MM.1S (cell line): ENCODE measurements around the gene KLHDC7B.
A peak's percentile ranks its signal among the peaks of the same experiment; 100 is the strongest.

Source experiments
- DNase-seq: peaks from one replicate; pipeline ENCODE4 v3.0.0-alpha.2; 2015
- H2AFZ ChIP-seq: fragments of 300-600 bp; sonication (generic); 2 replicates; pipeline ENCODE4 v1.6.0; 2016; ENCODE audit warnings: antibody characterized with exemption, low read length
- H3F3A ChIP-seq: fragments of 300-600 bp; sonication (generic); 2 replicates; pipeline ENCODE4 v1.6.1; 2016; ENCODE audit warnings: mild to moderate bottlenecking, antibody characterized with exemption, low read length, moderate library complexity, mixed read lengths; ENCODE audit not compliant: insufficient read depth
- H3K27ac ChIP-seq: fragments of 300-600 bp; sonication (generic); 2 replicates; pipeline ENCODE4 v1.5.1; 2016; ENCODE audit warnings: mild to moderate bottlenecking, low read length
- H3K27me3 ChIP-seq: fragments of 300-600 bp; sonication (generic); replicated peaks from 2 replicates; pipeline ENCODE4 v1.6.0; 2016; ENCODE audit warnings: low read length; ENCODE audit not compliant: insufficient read depth
- H3K36me3 ChIP-seq: fragments of 300-600 bp; sonication (generic); replicated peaks from 2 replicates; pipeline ENCODE4 v1.6.1; 2016; ENCODE audit warnings: mild to moderate bottlenecking, low read length, mixed read lengths; ENCODE audit not compliant: insufficient read depth
- H3K4me1 ChIP-seq: fragments of 300-600 bp; sonication (generic); 2 replicates; pipeline ENCODE4 v1.6.1; 2016; ENCODE audit warnings: low read length, mixed read lengths
- H3K4me2 ChIP-seq: fragments of 300-600 bp; sonication (generic); 2 replicates; pipeline ENCODE4 v1.6.0; 2016; ENCODE audit warnings: low read depth, low read length
- H3K4me3 ChIP-seq: fragments of 300-600 bp; sonication (generic); 2 replicates; pipeline ENCODE4 v1.5.1; 2016; ENCODE audit warnings: low read length, mixed read lengths
- H3K79me2 ChIP-seq: fragments of 300-600 bp; sonication (generic); 2 replicates; pipeline ENCODE4 v1.6.1; 2016; ENCODE audit warnings: mixed run types, low read length, mixed read lengths
- H3K9ac ChIP-seq: fragments of 300-600 bp; sonication (generic); 2 replicates; pipeline ENCODE4 v1.6.1; 2016; ENCODE audit warnings: low read length, mixed read lengths
- H3K9me2 ChIP-seq: fragments of 300-600 bp; sonication (generic); replicated peaks from 2 replicates; pipeline ENCODE4 v1.6.1; 2016; ENCODE audit warnings: mild to moderate bottlenecking, low read length, mixed read lengths; ENCODE audit not compliant: insufficient read depth
- H3K9me3 ChIP-seq: fragments of 300-600 bp; sonication (generic); replicated peaks from 2 replicates; pipeline ENCODE4 v1.6.1; 2016; ENCODE audit warnings: mild to moderate bottlenecking, low read length, mixed read lengths; ENCODE audit not compliant: insufficient read depth
- H4K20me1 ChIP-seq: fragments of 300-600 bp; sonication (generic); 2 replicates; pipeline ENCODE4 v1.6.1; 2016; ENCODE audit warnings: mild to moderate bottlenecking, low read length, moderate library complexity, mixed read lengths; ENCODE audit not compliant: insufficient read depth
- EZH2 ChIP-seq: fragments of 300-600 bp; sonication (generic); optimal IDR thresholded peaks from 2 replicates; pipeline ENCODE3; 2017; ENCODE audit warnings: low read depth, mild to moderate bottlenecking, antibody characterized with exemption, low read length, mixed read lengths
- EZH2phosphoT487 ChIP-seq: fragments of 300-600 bp; sonication (generic); IDR thresholded peaks from 2 replicates; pipeline ENCODE4 v1.6.1; 2018; ENCODE audit warnings: antibody characterized with exemption, low read length
- TF ChIP-seq, protein P1 (sequence below): fragments of 300-600 bp; sonication (generic); IDR thresholded peaks from 2 replicates; pipeline ENCODE4 v1.5.1; 2016; ENCODE audit warnings: antibody characterized with exemption, low read length, mixed read lengths

The KLHDC7B gene

DNA sequence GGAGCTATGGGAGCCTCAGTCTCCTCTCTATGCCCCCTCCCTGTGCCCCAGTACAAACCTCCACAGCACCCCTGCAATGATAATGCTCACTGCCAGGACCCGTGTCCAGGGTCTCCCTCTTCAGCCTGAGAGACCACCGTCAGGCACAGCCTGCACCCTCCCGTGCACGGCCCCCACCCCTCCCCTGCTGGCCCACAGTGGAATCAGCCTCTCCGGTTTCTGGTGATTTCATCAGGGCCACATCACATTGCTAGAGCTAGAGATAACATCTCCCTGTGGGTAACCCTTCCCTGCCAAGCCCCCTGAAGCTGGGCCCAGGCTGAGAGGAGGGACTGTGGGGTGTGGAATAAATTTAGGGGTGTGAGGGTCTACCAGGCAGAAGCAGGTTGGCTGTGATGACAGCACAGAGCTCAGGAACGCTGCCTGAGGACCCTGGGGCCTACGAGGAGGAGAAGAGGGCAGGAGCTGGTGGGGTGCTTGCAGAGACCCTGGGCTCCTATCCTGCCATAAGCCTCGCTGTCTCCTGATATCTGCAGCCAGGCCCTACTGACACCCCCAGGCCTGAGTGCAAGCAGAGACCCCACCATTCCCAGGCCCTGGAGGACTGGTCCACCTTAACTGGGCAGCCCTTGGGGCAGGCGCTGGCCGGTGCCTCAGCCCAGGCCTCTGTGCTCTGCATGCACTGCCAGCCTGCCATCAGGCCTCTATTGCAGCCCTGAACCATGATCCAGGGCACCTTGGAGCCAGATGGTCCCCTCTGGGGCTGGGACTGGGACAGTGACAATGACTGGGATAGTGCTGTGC lies at the start of gene KLHDC7B:
TSS of gene KLHDC7B (plus strand) at position 378 of the 804 bp plus-strand sequence. CDS start at position 723, 345 bp downstream.
- H3K9me2 ChIP-seq, result no peaks in the 10 kb centered on the region
- H3K27me3 ChIP-seq, result peaks cover 25% of the 10 kb centered on the region
- H3K4me3 ChIP-seq, result no peak within 1 kb of the TSS
- H3K4me1 ChIP-seq, result peaks cover 8% of the 10 kb centered on the region; the same call in 1 of the 2 replicates
- no peak within 1 kb of the TSS for H3K27ac ChIP-seq
- no peaks in the 10 kb centered on the region for H4K20me1 ChIP-seq
- no peak within 1 kb of the TSS for H3K9ac ChIP-seq
- TF ChIP-seq, protein P1, sequence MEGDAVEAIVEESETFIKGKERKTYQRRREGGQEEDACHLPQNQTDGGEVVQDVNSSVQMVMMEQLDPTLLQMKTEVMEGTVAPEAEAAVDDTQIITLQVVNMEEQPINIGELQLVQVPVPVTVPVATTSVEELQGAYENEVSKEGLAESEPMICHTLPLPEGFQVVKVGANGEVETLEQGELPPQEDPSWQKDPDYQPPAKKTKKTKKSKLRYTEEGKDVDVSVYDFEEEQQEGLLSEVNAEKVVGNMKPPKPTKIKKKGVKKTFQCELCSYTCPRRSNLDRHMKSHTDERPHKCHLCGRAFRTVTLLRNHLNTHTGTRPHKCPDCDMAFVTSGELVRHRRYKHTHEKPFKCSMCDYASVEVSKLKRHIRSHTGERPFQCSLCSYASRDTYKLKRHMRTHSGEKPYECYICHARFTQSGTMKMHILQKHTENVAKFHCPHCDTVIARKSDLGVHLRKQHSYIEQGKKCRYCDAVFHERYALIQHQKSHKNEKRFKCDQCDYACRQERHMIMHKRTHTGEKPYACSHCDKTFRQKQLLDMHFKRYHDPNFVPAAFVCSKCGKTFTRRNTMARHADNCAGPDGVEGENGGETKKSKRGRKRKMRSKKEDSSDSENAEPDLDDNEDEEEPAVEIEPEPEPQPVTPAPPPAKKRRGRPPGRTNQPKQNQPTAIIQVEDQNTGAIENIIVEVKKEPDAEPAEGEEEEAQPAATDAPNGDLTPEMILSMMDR, result no peak
- TF ChIP-seq EZH2 (no peak), EZH2phosphoT487 (no peak)
- peak within 1 kb of the TSS; percentile 62; the same call in 1 of the 2 replicates for H2AFZ ChIP-seq
- DNase-seq, result no peak
- no peaks in the 10 kb centered on the region for H3K9me3 ChIP-seq
- H3K4me2 ChIP-seq, result peak within 1 kb of the TSS; percentile 63; the same call in 1 of the 2 replicates
- H3F3A ChIP-seq, result peaks cover 15% of the 10 kb centered on the region; the same call in 1 of the 2 replicates
- no peaks in the 10 kb centered on the region for H3K36me3 ChIP-seq
- H3K79me2 ChIP-seq, result no peaks in the 10 kb centered on the region

GRCh38 chr22:50497093-50497492 lies 48.6 kb upstream of the KLHDC7B start:
- no peaks in the 10 kb centered on the region for H3K27me3 ChIP-seq
- no peaks in the 10 kb centered on the region for H3K4me1 ChIP-seq
- H3K27ac ChIP-seq, result no peak overlapping the region
- H3K4me2 ChIP-seq, result no peak overlapping the region
- H3K9me3 ChIP-seq, result no peaks in the 10 kb centered on the region
- no peaks in the 10 kb centered on the region for H3K9me2 ChIP-seq
- no peaks in the 10 kb centered on the region for H3K79me2 ChIP-seq
- no peak overlapping the region for H2AFZ ChIP-seq
- no peaks in the 10 kb centered on the region for H4K20me1 ChIP-seq
- peaks cover 9% of the 10 kb centered on the region; the same call in 1 of the 2 replicates for H3F3A ChIP-seq
- H3K36me3 ChIP-seq, result no peaks in the 10 kb centered on the region
- H3K4me3 ChIP-seq, result no peak overlapping the region
- no peak for DNase-seq
- H3K9ac ChIP-seq, result no peak overlapping the region
- TF ChIP-seq EZH2phosphoT487 (no peak), EZH2 (no peak)
- TF ChIP-seq, protein P1, result no peak

- Histone ChIP-seq H3K9me2 (no peaks in the 10 kb centered on the region), H3K4me1 (no peaks in the 10 kb centered on the region), H3K9ac (no peak overlapping the region), H4K20me1 (no peaks in the 10 kb centered on the region), H3K9me3 (no peaks in the 10 kb centered on the region), H3K4me2 (peak overlapping the region; percentile 49), H3K4me3 (no peak overlapping the region), H3K27me3 (no peaks in the 10 kb centered on the region), H2AFZ (0 out of 2 replicates have a peak overlapping the region, but pooled peaks have one; percentile 22), H3F3A (peaks cover 9% of the 10 kb centered on the region; the same call in 1 of the 2 replicates), H3K36me3 (no peaks in the 10 kb centered on the region), H3K27ac (no peak overlapping the region), H3K79me2 (no peaks in the 10 kb centered on the region)
- TF ChIP-seq, protein P1, result peak; percentile 67
- no peak for TF ChIP-seq EZH2
- TF ChIP-seq EZH2phosphoT487, result no peak
- DNase-seq, result peak; percentile 66
These were observed 47.3 kb upstream of the KLHDC7B start for GRCh38 chr22:50498322-50498890.
